Thoracic aorta (tissue), 2 donors: ENCODE data around the gene ZNF217. TPM values are rescaled to one million over a fixed set of nuclear protein-coding genes. Genes with fewer than 3 reads are reported as not detected.
A peak's percentile ranks its signal among the peaks of the same experiment; 100 is the strongest.

Experiments used
- ATAC-seq: fragments of 150-250 bp; one replicate; pipeline ENCODE4 v1.8.0; 2017; ENCODE audit warnings: low read depth; ENCODE audit not compliant: insufficient number of reproducible peaks, low FRiP score
- DNase-seq: peaks from one replicate; pipeline ENCODE4 v3.0.0-alpha.2; 2020; ENCODE audit warnings: low spot score
- H3K27ac ChIP-seq, 2 donors: fragments of 200-600 bp; sonication (generic); 1 replicate in 1 of 2; 2 replicates in 1 of 2; pipeline ENCODE4 v1.5.1; 2016; ENCODE audit warnings: mild to moderate bottlenecking in 2 of 2, moderate library complexity in 2 of 2
- H3K27me3 ChIP-seq: fragments of 200-600 bp; sonication (generic); replicated peaks from 2 replicates; pipeline ENCODE4 v1.6.0; 2016; ENCODE audit warnings: mild to moderate bottlenecking; ENCODE audit not compliant: insufficient read depth
- H3K36me3 ChIP-seq: fragments of 200-600 bp; sonication (generic); one replicate; pipeline ENCODE4 v1.5.1; 2016
- H3K4me1 ChIP-seq, 2 donors: fragments of 200-600 bp; sonication (generic); 1 replicate in 1 of 2; 2 replicates in 1 of 2; pipeline versions ENCODE4 v1.5.1 to v1.6.0; 2016; ENCODE audit warnings: low read depth in 2 of 2, mild to moderate bottlenecking in 1 of 2; ENCODE audit not compliant: control insufficient read depth in 1 of 2
- H3K4me3 ChIP-seq: fragments of 200-600 bp; sonication (generic); 2 replicates; pipeline ENCODE4 v1.5.1; 2016; ENCODE audit warnings: mild to moderate bottlenecking
- H3K9me3 ChIP-seq: fragments of 200-600 bp; sonication (generic); 2 replicates; pipeline ENCODE4 v1.5.1; 2016
- CTCF ChIP-seq: fragments of 200-600 bp; sonication (generic); IDR thresholded peaks from one replicate; pipeline ENCODE4 v1.5.1; 2019; ENCODE audit warnings: antibody characterized with exemption
- total RNA-seq, 2 donors: library from RNA; depleted of rRNA; stranded (reverse); fragments of >200 nt; gene quantifications; one replicate each; pipeline versions ENCODE4 v1.1.0 to v1.2.3, GENCODE V29; 2016

ZNF217 gene
- total RNA-seq, 2 donors from 2014 or later: 12.5 to 21.4 TPM

GRCh38 chr20:53582574-53583351, 10.9 kb downstream of the ZNF217 start:
- H3K9me3 ChIP-seq: no peaks in the 10 kb centered on the region
- peak overlapping the region; percentile 30 for H3K4me3 ChIP-seq
- ATAC-seq (no peak), DNase-seq (no peak)
- H3K27me3 ChIP-seq: no peaks in the 10 kb centered on the region
- peaks cover 27% of the 10 kb centered on the region in 2 donors for H3K4me1 ChIP-seq
- no peak for TF ChIP-seq CTCF
- H3K27ac ChIP-seq: peak overlapping the region in 1 of 2 donors; percentile 24
- H3K36me3 ChIP-seq: peaks cover 5% of the 10 kb centered on the region

GRCh38 chr20:53582251-53582570, 11.4 kb downstream of the ZNF217 start:
- no peak for DNase-seq
- TF ChIP-seq CTCF: no peak
- peak overlapping the region; percentile 30 for H3K4me3 ChIP-seq
- ATAC-seq: no peak
- H3K27ac ChIP-seq: peak overlapping the region in 1 of 2 donors; percentile 24
- H3K9me3 ChIP-seq: no peaks in the 10 kb centered on the region
- peaks cover 27% of the 10 kb centered on the region in 2 donors for H3K4me1 ChIP-seq
- no peaks in the 10 kb centered on the region for H3K27me3 ChIP-seq
- peaks cover 5% of the 10 kb centered on the region for H3K36me3 ChIP-seq

- Histone ChIP-seq H3K36me3 (peaks cover 5% of the 10 kb centered on the region), H3K9me3 (no peaks in the 10 kb centered on the region), H3K4me1 (peaks cover 26 to 27% of the 10 kb centered on the region in 2 donors), H3K4me3 (no peak overlapping the region), H3K27ac (peak overlapping the region in 1 of 2 donors; percentile 53), H3K27me3 (no peaks in the 10 kb centered on the region)
- no peak for ATAC-seq
- DNase-seq: no peak
- TF ChIP-seq CTCF: no peak
Measured at GRCh38 chr20:53581444-53582250, 12.0 kb downstream of the ZNF217 start.

- TF ChIP-seq CTCF: peak; percentile 33
- Histone ChIP-seq H3K9me3 (no peaks in the 10 kb centered on the region), H3K27me3 (no peaks in the 10 kb centered on the region), H3K4me1 (peaks cover 23 to 25% of the 10 kb centered on the region in 2 donors), H3K27ac (peak overlapping the region; percentile 53 to 61), H3K4me3 (peak overlapping the region; percentile 16), H3K36me3 (peaks cover 13% of the 10 kb centered on the region)
- ATAC-seq (no peak), DNase-seq (no peak)
Measured at GRCh38 chr20:53580376-53581111, 13.1 kb downstream of the ZNF217 start.
